GM21825 (cell line): ENCODE measurements around the gene ASIC4.

Source experiments
- ATAC-seq: cut with Tn5 transposase; IDR thresholded peaks from one replicate; pipeline ENCODE4 v1.9.1; 2021; ENCODE audit warnings: mild to moderate bottlenecking, moderate library complexity; ENCODE audit not compliant: unreplicated experiment

Gene ASIC4

DNA sequence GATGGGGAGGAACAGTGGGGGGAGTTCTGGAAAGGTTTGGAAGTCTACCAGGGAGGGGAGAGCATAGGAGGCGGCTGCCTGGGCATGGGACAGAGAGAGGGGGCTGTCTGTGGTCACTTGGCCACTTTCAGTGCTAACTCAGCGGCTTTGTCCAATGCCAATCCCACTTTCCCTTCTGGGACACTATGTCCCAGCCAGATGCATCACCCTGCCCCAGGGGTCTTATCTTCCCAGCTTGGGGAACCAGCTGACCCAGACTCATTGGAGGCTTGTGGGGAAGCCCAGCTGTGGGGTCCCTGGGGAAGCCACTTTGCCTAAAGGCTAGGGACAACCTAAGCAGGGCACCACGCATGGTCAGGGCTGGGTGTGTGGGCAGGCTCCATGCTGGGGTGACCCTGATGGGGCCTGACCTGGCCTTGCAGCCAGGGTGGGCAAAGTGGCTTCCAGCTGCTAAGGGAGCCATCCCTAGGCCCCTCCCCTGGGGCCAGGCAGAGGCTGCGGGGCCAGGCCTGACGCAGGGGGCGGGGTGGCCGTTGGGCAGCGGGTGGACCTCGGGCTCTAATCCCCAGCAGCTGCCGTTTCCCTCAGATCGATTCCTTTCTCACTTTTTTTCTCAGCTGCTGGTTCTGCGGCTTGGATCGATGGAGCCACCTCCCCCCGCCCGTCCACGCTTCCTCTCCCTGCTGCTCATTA, 1.6 kb upstream of the ASIC4 start:
- no peak for ATAC-seq

DNA sequence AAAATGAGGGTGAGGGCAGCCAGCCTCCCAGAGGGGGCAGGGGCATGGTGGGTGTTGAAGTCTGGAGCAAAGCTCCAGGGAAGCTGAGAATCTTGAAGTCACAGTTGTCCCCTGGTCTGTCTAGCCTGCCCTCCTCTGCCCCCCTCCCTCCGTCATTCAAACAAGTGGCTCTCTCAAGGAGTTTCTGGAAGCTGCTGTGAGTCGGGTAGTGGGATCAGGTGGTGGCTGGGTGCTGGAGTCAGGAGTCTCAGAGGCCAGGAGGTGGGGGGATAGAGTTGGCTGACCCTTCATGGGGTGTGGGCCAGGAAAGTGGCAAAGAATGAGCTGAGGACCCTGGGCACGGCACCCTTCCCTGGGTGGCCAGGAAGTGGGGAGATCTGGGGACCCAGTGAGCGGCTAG, 495 bp upstream of the ASIC4 start:
- no peak for ATAC-seq

DNA sequence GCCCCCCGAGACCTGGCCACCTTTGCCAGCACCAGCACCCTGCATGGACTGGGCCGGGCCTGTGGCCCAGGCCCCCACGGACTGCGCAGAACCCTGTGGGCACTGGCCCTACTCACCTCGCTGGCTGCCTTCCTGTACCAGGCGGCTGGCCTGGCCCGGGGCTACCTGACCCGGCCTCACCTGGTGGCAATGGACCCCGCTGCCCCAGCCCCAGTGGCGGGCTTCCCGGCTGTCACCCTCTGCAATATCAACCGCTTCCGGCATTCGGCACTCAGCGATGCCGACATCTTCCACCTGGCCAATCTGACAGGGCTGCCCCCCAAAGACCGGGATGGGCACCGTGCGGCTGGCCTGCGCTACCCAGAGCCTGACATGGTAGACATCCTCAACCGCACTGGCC, 554 bp downstream of the ASIC4 start:
- ATAC-seq = no peak

DNA sequence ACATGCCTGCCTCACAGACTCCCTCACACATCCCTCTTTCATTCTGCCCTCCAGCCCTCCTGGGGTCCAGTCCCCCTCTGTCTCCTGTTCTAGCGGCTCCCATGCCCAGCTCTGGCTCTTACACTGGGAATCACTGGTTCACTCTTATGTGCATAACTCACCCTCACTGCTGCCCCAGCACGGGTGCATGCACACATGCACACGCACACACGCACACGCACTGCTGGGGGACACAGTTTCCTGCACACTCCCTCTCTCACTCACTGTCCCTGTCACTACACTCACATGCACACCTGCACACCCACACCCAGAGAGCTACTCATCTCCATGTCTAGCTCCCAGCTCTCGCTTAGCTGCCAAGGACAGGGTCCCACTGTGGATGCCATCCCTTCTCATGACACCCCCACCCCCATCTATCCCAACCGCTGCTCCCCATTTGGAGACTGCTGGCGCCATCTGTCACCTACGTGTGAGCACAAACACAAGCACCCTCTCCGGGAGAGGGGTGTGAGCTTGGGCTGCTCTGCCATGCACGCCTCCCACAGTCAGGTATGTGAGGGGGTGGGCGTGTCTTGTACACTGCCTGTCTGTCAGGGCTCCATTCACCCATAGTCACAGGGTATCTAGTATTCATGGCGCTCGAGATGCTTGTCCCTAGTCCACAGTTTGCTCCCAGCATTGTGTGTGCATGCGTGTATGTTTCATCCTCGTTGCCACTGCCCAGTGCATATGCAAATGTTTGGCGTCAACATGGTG, 1.8 kb downstream of the ASIC4 start:
- ATAC-seq = no peak

DNA sequence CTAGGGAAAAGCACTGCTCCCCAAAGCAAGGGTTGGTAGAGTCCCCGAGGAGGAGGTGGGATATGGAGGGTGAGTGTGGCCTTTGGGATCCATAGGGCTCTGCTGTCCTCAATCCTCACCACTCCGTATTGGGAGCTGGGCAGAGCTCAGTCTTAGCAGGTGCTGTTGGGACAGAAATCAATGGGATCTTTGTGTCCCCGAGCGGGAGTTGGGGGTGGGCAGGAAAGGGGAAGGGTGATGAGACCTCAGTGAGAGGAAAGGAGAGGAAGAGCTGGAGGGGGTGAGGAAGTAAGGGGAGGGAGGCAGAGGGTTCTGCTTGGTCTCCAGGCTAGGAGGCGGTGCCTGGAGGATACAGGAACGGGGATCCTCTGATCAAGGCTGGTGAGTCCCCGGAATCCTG, 2.6 kb downstream of the ASIC4 start:
- no peak for ATAC-seq

DNA sequence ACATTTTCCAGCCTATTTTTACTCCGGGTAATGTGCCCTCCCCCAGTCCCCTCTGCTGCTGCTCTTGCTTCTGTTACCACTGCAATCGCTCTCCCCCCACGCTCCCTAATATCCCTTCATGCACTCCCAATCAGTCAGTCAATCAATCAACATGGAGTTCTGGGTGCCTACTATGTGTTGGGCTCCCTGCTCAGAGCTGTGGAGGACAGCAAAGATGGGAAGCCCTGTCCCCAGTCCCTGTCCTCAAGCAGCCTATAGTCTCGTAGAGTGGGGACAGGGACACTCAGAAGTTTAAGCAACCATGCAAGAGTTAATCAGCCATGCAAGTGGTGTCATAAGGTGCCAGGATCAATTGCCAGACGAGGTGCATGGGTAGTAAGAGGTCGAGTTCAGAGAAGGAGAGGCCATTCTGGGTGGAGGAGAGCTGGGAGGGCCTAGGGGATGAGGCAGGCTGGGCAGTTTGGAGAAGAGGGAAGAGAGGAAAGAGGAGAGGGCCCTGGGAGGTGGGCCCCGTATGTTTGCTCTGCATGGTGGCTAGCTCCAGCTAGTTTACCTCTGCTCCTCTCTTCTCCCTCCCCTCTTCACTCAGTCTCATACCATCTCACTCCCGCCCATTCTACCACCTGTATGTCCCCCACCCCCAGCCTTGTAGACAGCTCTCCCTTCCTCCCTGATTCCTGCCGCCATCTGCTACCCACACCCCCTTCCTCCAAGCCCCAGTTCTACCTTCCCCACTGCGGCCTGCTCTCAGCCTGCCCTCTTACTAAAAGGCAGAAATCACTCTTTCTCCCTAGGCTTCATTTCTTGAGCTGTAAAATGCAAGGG, 3.9 kb downstream of the ASIC4 start:
- no peak for ATAC-seq

DNA sequence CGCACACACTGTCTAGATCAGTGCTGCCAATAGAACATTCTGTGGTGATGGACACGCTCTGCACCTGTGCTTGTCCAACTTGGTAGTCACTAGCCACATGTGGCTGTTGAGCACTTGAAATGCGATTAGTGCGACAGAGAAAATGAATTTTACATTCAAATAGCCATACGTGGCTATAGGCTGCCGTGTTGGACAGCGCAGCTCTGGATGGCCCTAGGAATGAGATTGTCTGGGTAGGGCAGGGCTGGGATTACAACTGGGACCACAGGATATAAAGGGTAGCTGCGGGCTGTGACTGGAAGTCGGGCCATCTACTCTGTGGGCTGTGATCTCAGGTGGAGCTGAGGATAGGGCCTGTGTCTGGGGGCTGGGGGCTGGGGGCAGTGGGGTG, 5.2 kb downstream of the ASIC4 start:
- no peak for ATAC-seq

DNA sequence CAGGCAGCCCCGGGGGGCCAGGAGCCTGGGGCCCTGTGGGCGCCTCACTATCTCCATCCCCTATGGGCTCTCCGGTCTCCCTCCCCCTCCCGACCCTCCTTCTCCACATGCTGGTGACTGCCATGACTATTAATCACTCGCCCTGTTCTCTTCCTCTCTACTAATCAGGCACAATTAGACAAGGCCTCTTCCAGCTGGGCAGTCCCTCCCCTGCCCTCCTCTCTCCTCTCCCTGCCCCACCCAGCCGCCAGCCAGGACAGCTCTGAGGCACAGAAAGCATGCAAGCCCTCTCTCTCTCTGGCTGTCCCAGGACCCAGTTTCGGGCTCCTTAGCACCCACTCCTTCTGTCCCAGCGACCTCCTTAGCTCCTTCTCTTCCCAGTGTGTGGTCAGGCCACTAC, 5.8 kb downstream of the ASIC4 start:
- no peak for ATAC-seq

DNA sequence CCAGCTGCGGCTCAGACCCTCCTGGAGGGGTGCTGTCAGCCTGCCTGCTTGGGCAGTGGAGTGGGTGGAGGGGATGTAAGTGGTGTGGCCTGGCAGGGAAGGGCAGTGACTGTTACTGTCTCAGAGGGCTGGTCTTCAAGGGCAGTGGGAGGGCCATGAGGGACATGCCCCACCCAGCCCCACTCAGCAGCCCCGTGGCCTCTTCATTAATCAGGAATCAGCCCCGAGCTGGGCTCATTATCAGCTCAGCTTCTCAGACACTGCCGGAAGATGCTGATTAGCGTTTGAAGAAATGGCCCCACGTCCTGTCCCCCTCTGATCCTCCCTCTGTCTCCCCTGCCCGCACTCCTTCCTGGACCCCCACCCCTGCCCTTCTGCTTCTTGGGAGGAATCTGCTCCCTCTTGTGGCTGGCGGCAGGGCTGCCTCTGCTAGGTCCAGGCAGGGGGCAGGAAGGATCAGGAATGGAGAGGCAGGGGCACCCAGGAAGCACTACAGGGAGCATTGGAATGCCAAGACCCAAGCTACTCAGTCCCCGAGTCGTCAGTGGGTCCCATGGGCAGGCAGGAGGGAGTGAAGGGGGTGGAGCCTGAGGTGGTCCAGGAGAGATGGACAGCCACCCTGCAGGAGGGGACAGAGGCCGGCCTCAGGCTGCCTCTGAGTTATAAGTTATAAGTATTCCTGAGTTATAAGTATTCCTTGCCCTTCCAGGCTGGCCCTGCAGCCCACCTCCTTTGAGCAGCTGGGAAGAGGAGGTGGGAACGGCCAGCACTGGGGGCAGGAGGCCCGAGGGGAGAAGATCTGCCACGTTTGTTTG, 7.0 kb downstream of the ASIC4 start:
- no peak for ATAC-seq

DNA sequence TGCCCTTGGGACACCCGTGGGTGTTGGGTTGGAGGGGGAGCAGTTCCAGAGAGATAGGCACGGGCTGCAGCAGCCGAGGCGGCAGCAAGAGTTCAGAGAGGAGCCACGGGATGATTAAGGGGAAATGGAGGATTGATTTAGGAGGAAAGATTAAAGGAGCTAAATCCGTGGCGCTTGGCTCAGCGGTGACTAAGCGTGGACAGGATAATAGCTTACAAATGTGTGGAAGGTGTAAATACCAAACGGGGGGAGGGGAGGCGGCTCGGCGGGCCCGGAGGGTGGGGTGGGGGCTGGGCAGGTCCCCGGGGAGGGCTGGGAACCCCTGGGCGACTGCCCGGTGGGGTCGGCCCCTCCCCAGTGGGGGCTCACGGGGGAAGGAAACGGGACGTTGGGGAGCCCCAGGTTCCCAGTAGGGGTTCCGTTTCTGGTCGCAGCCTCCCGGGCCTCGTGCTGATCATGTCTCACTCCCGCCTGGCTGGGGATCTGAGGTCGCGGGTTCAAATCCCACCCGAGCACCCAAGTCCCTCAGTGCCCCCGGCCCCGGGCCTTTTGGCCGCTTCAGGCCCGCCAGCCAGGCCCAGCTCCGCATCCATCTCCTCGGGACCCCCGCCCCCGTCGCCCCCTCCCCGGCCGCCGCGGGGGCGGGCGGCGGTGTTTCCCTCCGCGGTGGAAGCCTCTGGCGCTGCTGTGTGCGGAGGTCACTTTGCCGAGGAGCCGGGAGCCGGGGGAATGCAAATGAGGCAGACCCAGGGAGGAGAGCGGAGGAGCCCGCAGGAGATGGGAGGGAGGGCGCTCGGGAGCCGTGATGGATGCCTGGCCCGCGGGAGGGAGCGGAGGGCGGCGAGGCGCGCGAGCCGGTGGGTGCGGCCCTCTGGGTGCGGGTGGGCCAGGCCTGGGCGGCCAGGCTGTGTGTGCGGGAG, 8.1 kb downstream of the ASIC4 start:
- ATAC-seq = no peak

DNA sequence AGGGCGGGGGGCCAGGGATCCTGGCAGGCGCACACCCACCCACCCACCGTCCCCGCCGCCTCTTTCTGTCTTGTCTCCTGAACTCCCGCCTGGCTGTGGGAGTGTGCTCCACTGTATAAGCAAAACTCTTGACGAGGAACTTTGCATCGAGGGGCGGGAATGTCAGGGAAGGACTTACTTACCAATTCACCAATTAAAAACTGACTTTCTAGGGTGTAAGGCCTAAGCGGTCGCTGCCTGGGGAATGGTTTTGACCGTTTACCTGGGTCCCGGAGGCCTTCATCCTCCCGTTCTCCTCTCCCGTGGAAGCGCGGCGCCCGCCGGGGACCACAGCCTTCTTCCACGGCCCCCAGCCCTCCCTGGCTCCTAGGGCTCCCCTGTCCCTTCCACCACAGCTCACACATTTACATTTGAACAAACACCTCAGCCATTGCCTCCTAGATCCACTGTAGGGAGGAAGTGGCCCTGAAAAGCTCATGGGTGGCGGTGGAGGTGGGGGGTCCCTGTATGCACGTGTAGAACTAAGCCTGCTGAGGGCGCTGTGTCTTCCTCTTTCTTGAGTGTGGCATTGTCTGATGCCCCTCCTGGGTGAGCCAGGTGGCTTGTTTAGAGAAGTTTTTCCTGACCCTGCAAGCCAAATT, 8.9 kb downstream of the ASIC4 start:
- no peak for ATAC-seq

DNA sequence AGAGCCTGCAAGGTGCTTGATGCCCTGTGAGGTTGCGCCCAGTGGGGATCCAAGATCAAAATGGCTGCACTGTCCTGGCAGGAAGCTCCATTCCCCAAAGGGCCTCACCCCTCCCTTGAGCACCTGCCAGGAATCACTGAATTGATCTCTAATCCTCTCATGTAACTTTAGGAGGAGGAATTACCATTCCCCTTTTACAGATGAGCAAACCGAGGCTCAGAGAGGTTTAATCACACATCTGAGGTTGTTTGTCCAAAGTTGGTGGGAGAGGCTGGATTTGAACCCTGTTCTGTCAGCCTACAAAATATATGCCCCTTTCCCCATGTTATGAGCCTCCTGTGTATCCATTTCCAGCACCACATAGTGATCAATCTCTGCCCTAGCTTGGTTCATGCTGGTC, 10.5 kb downstream of the ASIC4 start:
- no peak for ATAC-seq

DNA sequence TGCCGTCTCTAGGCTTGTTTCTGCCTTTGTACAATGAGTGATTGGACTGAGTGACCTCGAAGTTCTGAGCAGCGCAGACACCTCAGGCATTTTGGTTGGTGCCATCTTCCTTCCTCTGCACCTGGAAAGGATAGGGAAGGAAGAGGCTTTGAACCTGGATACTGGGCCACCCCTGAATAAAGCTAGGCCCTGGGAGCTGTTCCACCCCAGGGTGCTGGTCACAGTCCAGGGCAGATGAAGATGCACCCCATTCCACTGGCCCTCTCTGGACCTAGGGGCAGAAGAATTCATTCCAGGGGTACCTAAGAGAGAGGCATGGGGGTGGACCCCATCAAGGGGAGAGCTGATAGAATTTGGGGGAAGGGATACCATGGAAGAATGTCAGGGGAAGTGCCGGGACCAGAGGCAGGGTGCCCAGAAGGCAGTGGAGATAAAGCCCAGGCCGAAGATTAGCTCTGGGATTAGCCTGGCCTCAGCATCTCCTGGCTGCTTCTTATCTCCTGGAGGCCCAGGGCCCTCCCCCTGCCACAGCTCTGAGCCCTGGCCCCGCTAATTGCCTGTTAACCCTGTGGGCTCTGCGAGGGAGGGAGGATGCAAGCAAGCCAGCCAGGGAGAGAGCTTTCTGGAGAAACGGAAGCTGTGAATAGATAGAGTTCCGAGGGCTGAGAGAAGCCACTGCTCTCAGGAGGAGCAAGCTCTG, 11.4 kb downstream of the ASIC4 start:
- no peak for ATAC-seq

DNA sequence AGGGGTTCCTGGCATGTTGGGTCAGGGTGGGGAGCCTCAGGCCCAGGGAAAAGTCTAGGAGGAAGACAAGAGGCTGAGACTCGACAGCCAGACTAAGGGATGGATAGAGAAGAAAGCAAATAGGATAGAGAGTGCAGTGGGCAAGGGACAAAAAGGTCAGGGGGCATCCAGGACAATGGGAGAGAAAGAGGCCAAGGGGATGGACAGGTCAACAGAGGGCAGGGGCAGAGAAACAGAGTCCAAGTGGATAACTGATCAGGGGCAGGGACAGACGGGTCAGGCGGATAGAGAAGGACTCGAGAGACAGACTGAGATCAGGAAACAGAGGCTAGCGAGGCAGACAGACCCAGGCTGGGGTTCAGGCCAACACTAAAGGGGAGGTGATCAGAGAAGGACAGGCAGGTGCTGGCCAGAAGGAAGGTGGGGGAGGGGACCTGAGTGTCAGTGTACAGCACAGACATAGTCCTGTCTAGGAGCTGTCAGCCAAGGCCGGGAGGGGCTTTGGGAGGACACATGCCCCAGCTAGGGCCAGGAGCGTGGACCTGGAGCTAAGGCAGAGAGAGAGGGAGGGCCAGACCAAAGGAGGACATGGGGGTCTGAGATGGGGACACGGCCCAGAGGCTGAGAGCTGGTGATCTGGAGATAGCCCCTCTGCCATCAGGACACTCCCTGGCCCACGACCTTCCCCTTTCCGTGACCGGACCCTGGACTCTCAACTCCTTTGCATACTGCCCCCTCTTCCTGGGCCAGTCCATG, 12.2 kb downstream of the ASIC4 start:
- ATAC-seq = no peak

DNA sequence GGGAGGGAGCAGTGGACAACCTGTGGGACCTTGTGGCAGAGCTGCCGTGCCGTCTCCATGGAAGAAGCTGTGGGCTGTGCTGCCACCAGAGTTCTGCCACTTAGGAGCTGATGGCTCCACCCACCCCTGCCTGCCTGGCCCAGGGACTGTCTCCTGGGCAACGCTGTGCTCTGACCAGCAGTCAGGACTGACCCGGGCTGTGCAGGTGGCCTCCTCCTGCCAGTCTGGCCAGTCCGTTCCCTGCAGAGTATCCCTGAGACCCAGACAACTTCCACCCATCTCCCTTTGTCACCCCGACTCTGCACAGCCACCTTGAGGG, 12.8 kb downstream of the ASIC4 start:
- no peak for ATAC-seq

DNA sequence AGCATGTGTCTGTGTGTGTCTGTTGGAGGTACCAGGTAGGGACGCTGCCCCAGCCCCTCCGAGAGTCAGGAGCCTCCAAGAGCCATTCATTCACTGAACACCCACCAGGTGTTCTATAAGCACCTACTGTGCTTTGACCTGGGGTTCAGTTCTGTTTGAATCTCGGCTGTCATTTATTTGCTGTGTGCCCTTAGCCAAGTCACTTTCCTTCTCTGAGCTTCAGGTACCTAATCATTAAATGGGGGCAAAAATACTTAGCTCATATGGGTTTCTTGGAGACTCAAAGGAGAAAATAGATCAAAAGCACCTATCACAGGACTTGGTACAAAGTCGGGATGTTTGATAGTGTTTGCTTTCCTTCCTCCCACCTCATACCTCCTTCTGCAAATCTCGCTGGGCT, 13.2 kb downstream of the ASIC4 start:
- ATAC-seq = no peak

DNA sequence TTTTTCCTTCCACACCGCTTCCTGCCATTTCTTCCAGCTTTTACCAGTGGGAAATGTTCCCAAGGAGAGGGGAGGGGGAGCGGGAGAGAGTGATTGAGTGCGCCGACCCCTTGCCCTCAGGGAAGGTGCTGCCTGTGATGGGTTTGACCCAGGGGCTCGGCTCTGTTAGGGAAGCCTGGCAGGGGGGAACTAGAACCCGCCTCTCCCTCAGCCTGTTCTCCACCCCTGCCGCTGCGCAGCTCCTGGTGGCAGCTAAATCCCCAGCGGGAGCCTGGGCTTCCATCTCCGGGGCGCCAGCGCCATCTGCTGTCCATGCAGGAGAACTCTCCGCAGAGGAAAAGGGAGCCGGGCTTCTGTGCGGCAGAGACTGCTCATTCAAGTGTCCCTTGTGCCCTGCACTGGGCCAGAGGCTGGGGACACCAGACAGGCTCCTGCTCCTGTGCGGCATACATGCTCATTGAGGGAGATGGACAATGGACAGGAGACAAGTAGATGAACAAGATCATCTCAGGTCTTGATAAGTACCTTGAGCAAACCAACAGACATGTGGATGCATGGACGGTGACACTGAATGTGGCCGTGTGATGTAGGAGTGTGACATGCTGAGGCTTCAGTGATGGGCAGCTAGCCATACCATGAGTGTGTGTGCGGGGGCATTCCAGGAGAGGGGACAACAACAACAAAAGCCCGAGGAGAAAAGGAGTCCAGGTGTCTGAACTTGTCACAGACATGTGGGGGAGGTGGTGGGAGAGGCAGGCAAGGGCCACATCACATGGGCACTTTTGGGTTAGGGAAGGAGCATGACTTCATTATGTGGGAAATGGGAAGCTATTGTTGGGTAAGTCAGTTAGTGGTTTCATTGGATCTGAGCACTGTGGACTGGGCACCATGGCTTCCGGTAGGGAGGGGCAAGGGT, 16.0 kb downstream of the ASIC4 start:
- ATAC-seq = peak; percentile 90
